HuH-7.5 (cell line): ENCODE measurements around the gene SIAH1.
"Not testable (repeated sequence)": the region's sequence is repeated elsewhere in the genome, so short reads cannot be mapped to it uniquely, and the experiment has no call there.

Experiments used
- DNase-seq: peaks from one replicate; pipeline ENCODE4 v3.0.0; 2011; ENCODE audit warnings: low spot score

SIAH1 gene

DNA sequence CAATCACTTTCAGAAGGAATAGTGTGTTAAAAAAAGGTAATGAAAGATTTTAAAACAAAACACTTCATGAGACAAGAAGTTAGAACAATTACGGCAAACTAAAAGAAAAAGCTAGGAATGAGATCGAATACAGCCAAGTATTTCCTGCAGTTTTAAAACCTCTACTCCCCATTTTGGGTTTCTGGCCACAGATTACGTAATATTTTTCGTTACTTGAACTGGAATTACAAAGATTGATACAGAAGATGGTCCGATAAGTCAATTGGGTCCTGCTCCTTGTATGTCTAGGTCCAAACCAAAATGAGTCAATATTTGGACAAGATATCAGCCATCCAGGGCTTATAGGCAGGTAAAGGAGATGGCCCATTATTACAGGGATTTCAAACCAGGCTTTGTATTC is 52.2 kb downstream of the SIAH1 start:
- no peak for DNase-seq

- DNase-seq, result no peak
These were observed 54.4 kb downstream of the SIAH1 start for GRCh38 chr16:48330841-48331192.

DNA sequence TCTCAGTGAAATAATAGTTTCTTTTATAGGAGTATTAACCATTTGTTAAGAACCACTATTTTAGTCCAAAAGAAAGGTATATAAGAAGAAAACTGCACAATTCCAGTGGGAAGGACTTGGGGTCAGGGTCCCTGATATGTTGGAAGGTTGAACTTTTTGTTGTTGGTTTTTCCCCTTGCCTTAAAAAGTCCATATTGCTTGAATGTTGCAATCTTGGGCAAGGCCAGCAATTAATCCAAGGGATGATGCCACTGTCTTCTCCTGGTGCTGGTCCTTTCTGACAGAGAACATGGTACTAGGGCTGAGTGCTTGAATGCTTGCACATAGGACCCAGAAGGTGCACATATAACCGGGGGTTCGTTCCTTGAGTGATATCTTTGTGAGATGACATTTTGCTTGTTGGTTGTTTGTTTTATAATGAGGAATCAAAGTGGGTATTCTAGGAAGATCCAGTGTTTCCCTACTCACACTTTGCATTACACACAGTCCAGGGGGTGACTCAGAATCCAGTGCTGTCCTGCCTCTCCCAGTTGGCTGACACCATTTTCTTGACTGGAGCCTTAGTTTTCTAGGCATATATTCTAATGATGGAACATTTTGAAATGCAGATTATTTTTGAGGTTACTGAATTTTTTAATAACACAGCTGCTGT is 54.9 kb downstream of the SIAH1 start:
- DNase-seq, result no peak

DNA sequence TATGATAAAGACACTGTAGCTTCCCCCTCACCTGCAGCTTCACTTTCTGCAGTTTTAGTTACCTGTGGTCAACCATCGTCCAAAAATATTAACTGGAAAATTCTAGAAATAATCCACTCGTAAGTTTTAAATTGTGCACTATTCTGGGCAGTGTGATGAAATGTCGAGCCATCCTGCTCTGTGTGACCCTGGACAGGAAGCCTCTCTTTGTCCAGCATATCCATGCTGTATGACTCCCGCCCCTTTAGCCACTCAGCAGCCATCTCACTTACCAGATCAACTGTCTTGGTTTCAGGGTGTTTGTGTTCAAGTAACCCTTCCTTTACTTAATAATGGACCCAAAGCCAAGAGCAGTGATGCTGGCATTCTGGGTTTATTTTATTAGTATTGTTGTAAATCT is 56.1 kb downstream of the SIAH1 start:
- DNase-seq, result no peak

- DNase-seq, result no peak
These were observed 58.3 kb downstream of the SIAH1 start for GRCh38 chr16:48326915-48327314.

DNA sequence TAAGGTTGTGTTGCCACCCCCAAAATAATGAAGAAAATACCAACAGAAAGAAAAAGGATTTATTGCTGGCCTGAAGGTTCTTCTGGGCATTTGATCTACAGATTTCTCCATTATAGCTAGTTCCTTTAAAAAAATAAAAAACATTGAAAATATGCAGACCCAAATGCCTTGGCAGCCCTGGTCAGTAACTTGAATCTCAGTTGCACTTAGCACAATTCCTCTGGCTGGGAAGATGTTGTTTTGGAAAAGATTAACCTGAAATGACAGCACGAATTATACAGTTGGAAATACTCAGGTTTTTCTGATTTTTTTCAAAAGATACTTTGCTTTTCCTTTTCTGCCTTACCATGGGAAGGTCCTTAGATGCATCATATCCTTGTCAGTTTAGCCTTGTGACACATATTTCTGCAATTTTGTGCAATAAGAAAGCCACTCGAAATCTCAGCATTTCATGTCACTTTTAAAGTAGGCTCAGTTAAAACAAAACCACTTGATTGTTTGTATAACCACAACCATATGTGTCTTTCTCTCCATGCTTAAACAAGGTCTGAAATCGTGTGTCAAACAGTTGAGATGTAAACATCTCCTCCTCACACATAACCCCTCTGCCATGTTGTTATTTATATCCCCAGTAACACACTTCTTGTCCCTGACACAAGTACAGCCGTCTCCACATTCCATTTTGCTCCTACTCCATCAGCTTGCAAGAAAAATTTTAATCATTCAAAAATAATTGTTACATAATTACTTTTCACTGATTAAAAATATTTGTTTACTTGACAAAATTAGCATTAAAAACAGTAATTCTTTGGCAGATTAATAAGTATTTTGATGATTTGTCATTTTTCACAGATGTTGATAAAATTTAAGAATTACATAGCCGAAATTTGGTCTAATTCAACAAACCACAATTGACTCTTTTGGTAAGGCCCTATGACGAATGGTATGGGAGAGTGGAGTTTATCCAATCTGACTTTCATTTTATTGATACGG is 61.1 kb downstream of the SIAH1 start:
- no peak for DNase-seq

- DNase-seq, result no peak
These were observed 63.7 kb downstream of the SIAH1 start for GRCh38 chr16:48321317-48322036.

GRCh38 chr16:48318630-48319029 is 66.6 kb downstream of the SIAH1 start:
- DNase-seq, result no peak

DNA sequence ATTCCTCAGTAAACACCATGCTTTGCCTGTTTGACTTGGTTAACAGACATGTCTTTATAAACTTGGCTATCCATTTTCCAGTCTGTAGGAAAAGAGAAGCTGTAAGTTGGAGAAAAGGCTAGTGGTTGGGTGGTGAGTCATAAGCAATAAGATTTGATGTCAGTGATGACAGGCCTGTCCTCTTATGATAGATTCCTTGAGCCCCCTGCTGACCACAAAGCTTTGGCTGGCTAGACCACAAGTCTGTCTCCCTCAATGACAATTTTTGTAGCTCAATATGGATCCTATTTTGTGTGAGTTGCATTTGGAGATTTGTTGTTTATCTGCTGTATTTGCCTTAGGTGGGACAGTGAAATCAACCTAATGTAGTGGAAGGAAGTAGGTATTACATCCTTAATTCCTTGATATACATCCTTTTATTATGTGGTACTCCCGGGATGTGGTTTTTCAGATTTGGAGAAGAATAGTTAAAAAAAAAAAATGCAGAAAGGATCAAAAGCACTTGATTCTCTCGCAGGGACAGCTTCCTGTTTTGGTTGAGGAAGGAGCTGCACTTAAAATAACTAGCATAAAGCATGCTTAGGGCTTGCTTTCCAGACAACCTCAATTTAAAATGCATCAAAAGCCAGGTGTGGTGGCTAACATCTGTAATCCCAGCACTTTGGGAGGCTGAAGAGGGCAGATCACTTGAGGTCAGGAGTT is 67.4 kb downstream of the SIAH1 start:
- no peak for DNase-seq

DNA sequence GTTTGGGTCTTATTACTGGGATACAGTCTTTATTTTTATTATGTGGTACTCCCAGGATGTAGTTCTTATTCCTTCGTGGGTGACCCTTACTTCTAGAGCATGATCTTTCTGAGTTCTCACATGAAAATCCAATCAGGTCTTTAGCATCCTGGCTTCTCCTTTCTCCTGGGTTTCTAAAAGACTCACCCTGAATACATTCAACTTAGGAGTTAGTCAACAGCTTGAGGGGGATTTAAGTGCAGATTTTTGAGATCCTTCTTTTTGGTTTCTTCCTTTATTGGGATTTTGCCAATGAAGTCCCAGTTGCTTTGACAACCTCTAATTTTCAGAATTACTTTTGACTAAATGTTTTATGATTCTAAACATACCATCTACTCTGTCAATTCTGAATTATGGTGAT is 68.2 kb downstream of the SIAH1 start:
- DNase-seq, result no peak

DNA sequence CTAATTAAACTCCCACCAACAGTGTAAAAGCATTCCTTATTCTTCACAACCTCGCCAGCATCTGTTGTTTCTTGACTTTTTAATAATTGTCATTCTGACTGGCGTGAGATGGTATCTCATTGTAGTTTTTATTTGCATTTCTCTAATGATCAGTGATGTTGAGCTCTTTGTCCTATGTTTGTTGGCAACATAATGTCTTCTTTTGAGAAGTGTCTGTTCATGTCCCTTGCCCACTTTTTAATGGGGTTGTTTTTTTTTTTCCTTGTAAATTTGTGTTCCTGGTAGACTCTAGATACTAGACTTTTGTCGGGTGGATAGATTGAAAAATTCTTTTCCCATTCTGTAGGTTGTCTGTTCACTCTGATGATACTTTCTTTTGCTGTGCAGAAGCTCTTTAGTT is 71.3 kb downstream of the SIAH1 start:
- not testable (repeated sequence) for DNase-seq

DNA sequence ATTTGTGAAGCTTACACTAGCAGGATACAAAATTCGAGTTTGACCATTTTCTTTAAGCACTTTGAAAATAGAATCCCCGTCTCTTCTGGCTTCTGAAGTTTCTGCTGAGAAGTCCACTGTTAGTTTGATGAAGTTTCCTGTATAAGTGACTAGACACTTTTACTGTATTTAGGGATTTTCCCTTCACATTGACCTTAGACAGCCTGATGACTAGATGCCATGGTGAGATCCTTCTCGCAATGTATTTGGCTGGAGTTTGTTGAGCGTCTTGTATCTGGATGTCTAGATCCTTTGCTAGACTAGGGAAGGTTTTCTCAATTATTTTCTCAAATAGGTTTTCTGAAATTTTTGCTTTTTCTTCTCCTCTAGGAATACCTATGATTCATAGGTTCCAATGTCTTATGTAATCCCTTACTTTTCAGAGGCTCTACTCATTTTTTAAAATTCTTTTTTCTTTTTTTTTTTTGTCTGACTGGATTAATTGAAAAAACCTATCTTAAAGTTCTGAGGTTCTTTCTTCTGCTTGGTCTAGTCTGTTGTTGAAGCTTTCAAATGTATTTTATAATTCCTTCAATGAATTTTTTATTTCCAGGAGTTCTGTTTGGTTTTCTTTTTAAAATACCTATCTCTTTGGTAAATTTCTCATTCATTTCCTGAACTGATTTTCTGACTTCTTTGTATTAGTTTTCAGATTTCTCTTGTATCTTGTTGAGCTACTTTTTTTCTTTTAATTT is 74.1 kb downstream of the SIAH1 start:
- DNase-seq, result no peak
